K562 (cell line): Measurements from ENCODE around the gene MALSU1. TPM values are rescaled to one million over a fixed set of nuclear protein-coding genes. Genes with fewer than 3 reads are reported as not detected.

Experiments used
- ATF2 ChIP-seq: sonication (generic); formaldehyde crosslinking; IDR thresholded peaks from 2 replicates; pipeline ENCODE4 v1.8.1; 2022; ENCODE audit warnings: missing genetic modification reagents
- CBX1 ChIP-seq: sonication (generic); IDR thresholded peaks from 2 replicates; pipeline ENCODE4 v1.6.1; 2016; ENCODE audit warnings: antibody characterized with exemption, low read depth, mild to moderate bottlenecking
- FOSL1 ChIP-seq: fragments of 200-800 bp; sonication (Bioruptor generic); conservative IDR thresholded peaks from 2 replicates; pipeline ENCODE4 v1.6.1; 2016; ENCODE audit warnings: missing genetic modification characterization, missing compliant biosample characterization
- FOXM1 ChIP-seq, 2 experiments: fragments of 450-650 bp in 1 of 2; sonication (generic) in 1 of 2; formaldehyde crosslinking in 1 of 2; IDR thresholded peaks; 2 replicates each; pipeline versions ENCODE4 v1.6.1 to v1.9.0; 2017 to 2022; ENCODE audit warnings: low read depth in 2 of 2, mild to moderate bottlenecking in 2 of 2, missing genetic modification reagents in 1 of 2, moderate library complexity in 1 of 2
- GTF2F1 ChIP-seq: IDR thresholded peaks from 2 replicates; pipeline ENCODE4 v1.6.1; 2011; ENCODE audit warnings: low read depth, low read length, improper control_type of control experiment
- MTA3 ChIP-seq: fragments of 450-650 bp; formaldehyde crosslinking; IDR thresholded peaks from 2 replicates; pipeline ENCODE4 v1.6.1; 2017; ENCODE audit warnings: mild to moderate bottlenecking, borderline replicate concordance
- NEUROD1 ChIP-seq: fragments of 150-350 bp; IDR thresholded peaks from 2 replicates; pipeline ENCODE4 v1.6.1; 2014; ENCODE audit warnings: borderline replicate concordance, low read length, low read depth; ENCODE audit not compliant: partially characterized antibody
- NUFIP1 ChIP-seq: fragments of 450-650 bp; IDR thresholded peaks from 2 replicates; pipeline ENCODE4 v1.6.1; 2018; ENCODE audit not compliant: partially characterized antibody
- PHTF2 ChIP-seq: fragments of 250-450 bp; sonication (Bioruptor Pico); IDR thresholded peaks from 2 replicates; pipeline ENCODE4 v1.5.0; 2021; ENCODE audit warnings: mild to moderate bottlenecking
- SLC30A9 ChIP-seq: fragments of 250-450 bp; sonication (Bioruptor Pico); IDR thresholded peaks from 2 replicates; pipeline ENCODE4 v1.8.0; 2022; ENCODE audit warnings: mild to moderate bottlenecking, moderate library complexity
- SRSF9 ChIP-seq: fragments of 200-400 bp; formaldehyde crosslinking; IDR thresholded peaks from 2 replicates; pipeline ENCODE4 v1.6.1; 2017; ENCODE audit warnings: low read depth, low read length, borderline replicate concordance
- TAF1 ChIP-seq: IDR thresholded peaks from 2 replicates; pipeline ENCODE4 v1.6.1; 2011; ENCODE audit warnings: mild to moderate bottlenecking, low read length, moderate library complexity; ENCODE audit not compliant: insufficient read depth, control insufficient read depth, severe bottlenecking; ENCODE audit errors: extremely low read depth
- THAP12 ChIP-seq: fragments of 250-450 bp; sonication (Bioruptor Pico); IDR thresholded peaks from 2 replicates; pipeline ENCODE4 v1.9.0; 2021; ENCODE audit warnings: mild to moderate bottlenecking, inconsistent platforms
- TRIM28 ChIP-seq: fragments of 450-650 bp; IDR thresholded peaks from 2 replicates; pipeline ENCODE4 v1.6.1; 2017
- XRCC5 ChIP-seq: fragments of 200-400 bp; formaldehyde crosslinking; IDR thresholded peaks from 2 replicates; pipeline ENCODE4 v1.6.1; 2017; ENCODE audit warnings: low read depth, mild to moderate bottlenecking, low read length
- ZBTB12 ChIP-seq: fragments of 250-450 bp; sonication (Bioruptor Pico); IDR thresholded peaks from 2 replicates; pipeline ENCODE4 v1.4.0; 2020
- ZBTB43 ChIP-seq: sonication (generic); formaldehyde crosslinking; IDR thresholded peaks from 2 replicates; pipeline ENCODE4 v1.8.0; 2023; ENCODE audit warnings: mild to moderate bottlenecking, missing genetic modification reagents
- ZC3H11A ChIP-seq: IDR thresholded peaks from 2 replicates; pipeline ENCODE4 v1.6.1; 2012; ENCODE audit warnings: low read depth, low read length, improper control_type of control experiment
- ZFP36 ChIP-seq: fragments of 150-350 bp; IDR thresholded peaks from 2 replicates; pipeline ENCODE4 v1.6.1; 2018; ENCODE audit warnings: low read length, low read depth; ENCODE audit not compliant: partially characterized antibody
- ZNF121 ChIP-seq: sonication (generic); formaldehyde crosslinking; conservative IDR thresholded peaks from 2 replicates; pipeline ENCODE4 v1.8.0; 2022; ENCODE audit warnings: missing genetic modification reagents
- ZNF140 ChIP-seq: fragments of 250-450 bp; sonication (Bioruptor Pico); IDR thresholded peaks from 2 replicates; pipeline ENCODE4 v1.8.0; 2021; ENCODE audit warnings: moderate library complexity, mild to moderate bottlenecking, inconsistent platforms
- ZSCAN32 ChIP-seq: fragments of 450-650 bp; formaldehyde crosslinking; IDR thresholded peaks from 2 replicates; pipeline ENCODE4 v1.4.0; 2020; ENCODE audit warnings: mild to moderate bottlenecking, moderate library complexity
- polyA plus RNA-seq, 8 experiments: library from polyadenylated mRNA; depleted of rRNA in 4 of 8; stranded (reverse) in 5 of 8; unstranded in 3 of 8; fragments of >200 nt; fragmentation: Nextera tagmentation in 2 of 8; fragmentation: Illumina TruSeq in 1 of 8; extraction: Ambion mirVana in 2 of 8; extraction: Trizol in 1 of 8; gene quantifications; 2 replicates each; pipeline versions ENCODE4 v1.2.1 to v1.2.3, GENCODE V29; 2011 to 2014; ENCODE audit warnings: inconsistent platforms in 1 of 8, missing spikeins in 1 of 8
- total RNA-seq, 7 experiments: library from RNA; depleted of rRNA in 6 of 7; stranded (reverse); fragments of >200 nt in 6 of 7; fragmentation: Illumina TruSeq in 2 of 7; extraction: Trizol in 2 of 7; gene quantifications; 2 replicates each; pipeline versions ENCODE4 v1.2.1 to v1.2.3, GENCODE V29; 2011 to 2021; ENCODE audit warnings: low replicate concordance in 1 of 7

Gene MALSU1
- total and polyA plus RNA-seq, 9 of the 15 experiments (the other 6 are each of a cell fraction or from before 2014, with no cell fraction given), result 12.3 to 308 (median 81.2) TPM

GRCh38 chr7:23298885-23299769 lies at the start of gene MALSU1 (continued):
- TF ChIP-seq FOXM1 (IDR thresholded peaks at IDR 0.05; ENCODE audit: low read depth) (no peak), FOXM1 (CRISPR knock-in tag; IDR thresholded peaks at IDR 0.05; ENCODE audit: low read depth) (peak; percentile 82; the same call in 1 of the 2 replicates), SLC30A9 (CRISPR knock-in tag) (no peak), ZBTB43 (no peak), ZNF140 (CRISPR knock-in tag) (no peak), FOSL1 (tag) (no peak), GTF2F1 (peak; percentile 49; the same call in 1 of the 2 replicates), XRCC5 (no peak), NUFIP1 (no peak), THAP12 (CRISPR knock-in tag) (0 out of 2 replicates have a peak, but pooled peaks have one; percentile 25), TAF1 (peak; percentile 81), NEUROD1 (no peak), SRSF9 (no peak), TRIM28 (no peak), ZSCAN32 (CRISPR knock-in tag) (no peak), ZBTB12 (CRISPR knock-in tag) (peak; percentile 67; the same call in 1 of the 2 replicates), MTA3 (0 out of 2 replicates have a peak, but pooled peaks have one; percentile 70), ZNF121 (no peak), ZFP36 (no peak), ATF2 (CRISPR knock-in tag) (no peak), PHTF2 (no peak), CBX1 (no peak), ZC3H11A (no peak)
